Measurements from ENCODE around the gene RNF114.

Gene RNF114

GRCh38 chr20:49896204-49896603 lies 40.0 kb upstream of the RNF114 start:
- Histone ChIP-seq H3K9me3 (ENCODE audit: insufficient read depth, low read depth, low read length) (no peaks in the 10 kb centered on the region), H3K4me2 (ENCODE audit: low read depth, low read length, poor library complexity, severe bottlenecking) (no peak overlapping the region), H2AFZ (ENCODE audit: low read length) (no peak overlapping the region), H3K27me3 (ENCODE audit: insufficient read depth, low read length, poor library complexity, severe bottlenecking) (no peaks in the 10 kb centered on the region), H3K4me3 (ENCODE audit: low read length, poor library complexity, severe bottlenecking) (no peak overlapping the region), H4K20me1 (ENCODE audit: insufficient read depth, low read length, poor library complexity, severe bottlenecking) (no peaks in the 10 kb centered on the region), H3K9me2 (replicated peaks; ENCODE audit: low read depth, low read length) (no peaks in the 10 kb centered on the region), H3K4me1 (ENCODE audit: insufficient read depth, low read length, poor library complexity, severe bottlenecking) (no peaks in the 10 kb centered on the region), H3F3A (ENCODE audit: low read depth) (no peaks in the 10 kb centered on the region), H3K36me3 (ENCODE audit: insufficient read depth, low read length) (no peaks in the 10 kb centered on the region), H3K9ac (ENCODE audit: low read depth, low read length, poor library complexity, severe bottlenecking) (no peak overlapping the region), H3K79me2 (ENCODE audit: insufficient read depth, low read length) (no peaks in the 10 kb centered on the region)
- no peak for TF ChIP-seq EZH2phosphoT487 (IDR thresholded peaks at IDR 0.05; ENCODE audit: borderline replicate concordance)
- TF ChIP-seq CTCF (conservative IDR thresholded peaks at IDR 0.05; ENCODE audit: low read length), result no peak

- H4K20me1 ChIP-seq (ENCODE audit: insufficient read depth, low read length, poor library complexity, severe bottlenecking), result no peaks in the 10 kb centered on the region
- no peaks in the 10 kb centered on the region for H3K27me3 ChIP-seq (ENCODE audit: insufficient read depth, low read length, poor library complexity, severe bottlenecking)
- H3K79me2 ChIP-seq (ENCODE audit: insufficient read depth, low read length), result no peaks in the 10 kb centered on the region
- H3K36me3 ChIP-seq (ENCODE audit: insufficient read depth, low read length), result no peaks in the 10 kb centered on the region; the same call in 1 of the 2 replicates
- H3F3A ChIP-seq (ENCODE audit: low read depth), result no peaks in the 10 kb centered on the region
- H3K9me2 ChIP-seq (replicated peaks; ENCODE audit: low read depth, low read length), result no peaks in the 10 kb centered on the region
- no peaks in the 10 kb centered on the region for H3K4me1 ChIP-seq (ENCODE audit: insufficient read depth, low read length, poor library complexity, severe bottlenecking)
- H3K4me2 ChIP-seq (ENCODE audit: low read depth, low read length, poor library complexity, severe bottlenecking), result no peak overlapping the region
- H3K4me3 ChIP-seq (ENCODE audit: low read length, poor library complexity, severe bottlenecking), result no peak overlapping the region
- H3K9ac ChIP-seq (ENCODE audit: low read depth, low read length, poor library complexity, severe bottlenecking), result no peak overlapping the region
- TF ChIP-seq EZH2phosphoT487 (IDR thresholded peaks at IDR 0.05; ENCODE audit: borderline replicate concordance) (no peak), CTCF (conservative IDR thresholded peaks at IDR 0.05; ENCODE audit: low read length) (no peak)
- H2AFZ ChIP-seq (ENCODE audit: low read length), result no peak overlapping the region
- no peaks in the 10 kb centered on the region for H3K9me3 ChIP-seq (ENCODE audit: insufficient read depth, low read depth, low read length)
Observed at GRCh38 chr20:49899541-49900383, 36.4 kb upstream of the RNF114 start.

DNA sequence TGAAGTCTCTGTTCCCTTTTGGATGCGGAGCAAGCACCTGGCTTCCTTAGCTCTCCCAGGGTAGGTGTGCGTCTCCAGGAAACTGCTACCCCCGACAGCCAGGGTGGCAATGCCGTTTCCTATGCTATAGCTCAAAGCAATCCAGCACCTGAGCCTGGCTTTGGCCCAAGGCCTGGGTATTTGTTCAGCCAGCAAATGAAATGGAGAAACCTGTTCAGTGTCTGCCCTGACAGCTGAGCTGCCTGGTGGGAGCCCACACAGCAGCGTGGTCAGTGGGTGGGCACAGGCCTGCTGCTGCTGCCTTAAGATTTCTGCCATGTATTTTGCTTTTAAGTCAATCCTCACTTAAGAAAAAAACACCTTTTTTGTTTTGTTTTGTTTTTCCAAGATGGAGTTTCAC lies 34.6 kb upstream of the RNF114 start:
- no peak overlapping the region for H3K4me3 ChIP-seq (ENCODE audit: low read length, poor library complexity, severe bottlenecking)
- H3F3A ChIP-seq (ENCODE audit: low read depth), result no peaks in the 10 kb centered on the region
- peaks cover 16% of the 10 kb centered on the region; the same call in 1 of the 2 replicates for H3K36me3 ChIP-seq (ENCODE audit: insufficient read depth, low read length)
- no peak overlapping the region for H3K4me2 ChIP-seq (ENCODE audit: low read depth, low read length, poor library complexity, severe bottlenecking)
- H3K79me2 ChIP-seq (ENCODE audit: insufficient read depth, low read length), result no peaks in the 10 kb centered on the region
- no peaks in the 10 kb centered on the region for H3K9me2 ChIP-seq (replicated peaks; ENCODE audit: low read depth, low read length)
- H3K4me1 ChIP-seq (ENCODE audit: insufficient read depth, low read length, poor library complexity, severe bottlenecking), result no peaks in the 10 kb centered on the region
- no peaks in the 10 kb centered on the region for H3K27me3 ChIP-seq (ENCODE audit: insufficient read depth, low read length, poor library complexity, severe bottlenecking)
- H4K20me1 ChIP-seq (ENCODE audit: insufficient read depth, low read length, poor library complexity, severe bottlenecking), result no peaks in the 10 kb centered on the region
- no peak overlapping the region for H3K9ac ChIP-seq (ENCODE audit: low read depth, low read length, poor library complexity, severe bottlenecking)
- TF ChIP-seq CTCF (conservative IDR thresholded peaks at IDR 0.05; ENCODE audit: low read length) (no peak), EZH2phosphoT487 (IDR thresholded peaks at IDR 0.05; ENCODE audit: borderline replicate concordance) (no peak)
- H3K9me3 ChIP-seq (ENCODE audit: insufficient read depth, low read depth, low read length), result no peaks in the 10 kb centered on the region
- no peak overlapping the region for H2AFZ ChIP-seq (ENCODE audit: low read length)
